Esophagus muscularis mucosa (tissue), 3 donors: ENCODE data around the gene ZBTB16.

Source experiments
- POLR2A ChIP-seq: fragments of 450-650 bp; IDR thresholded peaks from one replicate; pipeline ENCODE4 v1.6.1; 2017; ENCODE audit warnings: antibody characterized with exemption, moderate library complexity, mild to moderate bottlenecking, low read depth
- TF ChIP-seq, protein P1 (sequence below), 3 experiments: fragments of 200-600 bp in 2 of 3; fragments of 450-650 bp in 1 of 3; sonication (generic) in 2 of 3; IDR thresholded peaks; one replicate each; pipeline ENCODE4 v1.5.1; 2017 to 2019; ENCODE audit warnings: antibody characterized with exemption in 3 of 3, mild to moderate bottlenecking in 2 of 3, moderate library complexity in 1 of 3

DNA sequence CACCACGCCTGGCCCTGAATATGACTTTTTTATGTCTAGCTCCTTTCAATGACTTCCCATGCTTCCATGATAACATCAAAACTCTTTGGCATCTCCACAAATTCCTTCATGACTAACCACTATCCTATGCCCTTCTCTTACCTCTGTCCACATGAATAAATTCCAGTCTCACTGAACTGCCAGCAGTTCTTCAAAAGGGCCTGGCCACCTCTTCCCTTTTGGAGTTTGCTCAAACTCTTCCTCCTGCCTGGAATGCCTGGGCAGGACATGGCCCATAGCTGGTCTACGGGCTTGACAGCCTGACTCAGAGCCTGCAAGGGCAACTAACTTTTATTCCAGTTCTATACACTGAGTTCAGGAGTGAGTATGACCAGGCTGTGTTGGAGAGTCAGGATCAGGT is 41.8 kb upstream of the ZBTB16 start:
- TF ChIP-seq, protein P1, sequence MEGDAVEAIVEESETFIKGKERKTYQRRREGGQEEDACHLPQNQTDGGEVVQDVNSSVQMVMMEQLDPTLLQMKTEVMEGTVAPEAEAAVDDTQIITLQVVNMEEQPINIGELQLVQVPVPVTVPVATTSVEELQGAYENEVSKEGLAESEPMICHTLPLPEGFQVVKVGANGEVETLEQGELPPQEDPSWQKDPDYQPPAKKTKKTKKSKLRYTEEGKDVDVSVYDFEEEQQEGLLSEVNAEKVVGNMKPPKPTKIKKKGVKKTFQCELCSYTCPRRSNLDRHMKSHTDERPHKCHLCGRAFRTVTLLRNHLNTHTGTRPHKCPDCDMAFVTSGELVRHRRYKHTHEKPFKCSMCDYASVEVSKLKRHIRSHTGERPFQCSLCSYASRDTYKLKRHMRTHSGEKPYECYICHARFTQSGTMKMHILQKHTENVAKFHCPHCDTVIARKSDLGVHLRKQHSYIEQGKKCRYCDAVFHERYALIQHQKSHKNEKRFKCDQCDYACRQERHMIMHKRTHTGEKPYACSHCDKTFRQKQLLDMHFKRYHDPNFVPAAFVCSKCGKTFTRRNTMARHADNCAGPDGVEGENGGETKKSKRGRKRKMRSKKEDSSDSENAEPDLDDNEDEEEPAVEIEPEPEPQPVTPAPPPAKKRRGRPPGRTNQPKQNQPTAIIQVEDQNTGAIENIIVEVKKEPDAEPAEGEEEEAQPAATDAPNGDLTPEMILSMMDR (IDR thresholded peaks at IDR 0.05), result no peak
- no peak for TF ChIP-seq POLR2A
